Activated B cell treated with CpG ODN at 0.5 μM for 24 hours (primary cell): ENCODE measurements around the gene ST7L. TPM values are rescaled to one million over a fixed set of nuclear protein-coding genes. Genes with fewer than 3 reads are reported as not detected.

ENCODE experiments used
- ATAC-seq: fragments of 200-7000 bp; cut with Tn5 transposase; one replicate; pipeline ENCODE4 v1.10.0; 2021; ENCODE audit warnings: low read depth, mild to moderate bottlenecking, moderate library complexity
- CTCF ChIA-PET: fragments of 350-600 bp; sonication (Branson Sonifier 250); formaldehyde crosslinking; loops from one replicate; lab custom pipeline; 2021; ENCODE audit warnings: antibody characterized with exemption; lab: Charles Lee
- POLR2A ChIA-PET: fragments of 350-600 bp; sonication (Branson Sonifier 250); formaldehyde crosslinking; loops from one replicate; lab custom pipeline; 2021; ENCODE audit warnings: antibody characterized with exemption; lab: Charles Lee
- DNase-seq: peaks from one replicate; pipeline ENCODE4 v3.0.0; 2022
- H3K27ac Mint-ChIP-seq: one replicate; pipeline ENCODE4 v1.8.0; 2020; ENCODE audit warnings: mixed read lengths
- H3K27me3 Mint-ChIP-seq: one replicate; pipeline ENCODE4 v1.8.0; 2021; ENCODE audit warnings: mixed read lengths
- H3K36me3 Mint-ChIP-seq: one replicate; pipeline ENCODE4 v1.8.0; 2021; ENCODE audit warnings: low read depth, mixed read lengths
- H3K4me1 Mint-ChIP-seq: one replicate; pipeline ENCODE4 v1.8.0; 2021; ENCODE audit warnings: mixed read lengths
- H3K4me3 Mint-ChIP-seq: one replicate; pipeline ENCODE4 v1.8.0; 2020; ENCODE audit warnings: mild to moderate bottlenecking, mixed read lengths
- H3K9me3 Mint-ChIP-seq: one replicate; pipeline ENCODE4 v1.8.0; 2020; ENCODE audit warnings: mixed read lengths
- CTCF ChIP-seq: fragments of 200-600 bp; IDR thresholded peaks from one replicate; pipeline ENCODE4 v1.8.0; 2022; ENCODE audit warnings: antibody characterized with exemption, mild to moderate bottlenecking
- intact Hi-C: fragments of 100-400 bp; cut with micrococcal nuclease; formaldehyde crosslinking; loops from one replicate; pipeline ENCODE4 v1.15.1; 2024
- total RNA-seq: library from RNA; stranded (reverse); gene quantifications from 2 replicates; pipeline ENCODE4 v1.2.3, GENCODE V29; 2022

The ST7L gene
- 12.4 and 13.8 TPM in 2 replicates for total RNA-seq

GRCh38 chr1:112618721-112619517 is at the start of gene ST7L:
TSS of gene ST7L (minus strand) at chr1:112619141. CDS start at chr1:112619113, 28 bp downstream.
- H3K4me3 Mint-ChIP-seq = peak within 1 kb of the TSS; percentile 97
- no peaks in the 10 kb centered on the region for H3K27me3 Mint-ChIP-seq
- intact Hi-C loops = loop anchor here (1.0 to 10.0 kb wide), 11 partner anchors 16 to 1193 kb away; partner anchors contain the start of genes C1orf162, CTTNBP2NL, LRIG2 and PHTF1
- H3K36me3 Mint-ChIP-seq = peaks cover 37% of the 10 kb centered on the region
- ATAC-seq = peak; percentile 26
- CTCF ChIA-PET = interaction anchor here (1.5 to 2.0 kb wide), 3 partner anchors 89 to 228 kb away, joined by 3 to 7 read pairs (median 4); no protein-coding TSS in a partner anchor
- DNase-seq = peak; percentile 65
- POLR2A ChIA-PET = interaction anchor here (0.6 to 4.0 kb wide), 26 partner anchors 9 to 1892 kb away, joined by 3 to 39 read pairs (median 4); partner anchors contain the start of genes CTTNBP2NL, MOV10, PHTF1 and PPM1J
- peaks cover 46% of the 10 kb centered on the region for H3K4me1 Mint-ChIP-seq
- no peak for TF ChIP-seq CTCF
- no peaks in the 10 kb centered on the region for H3K9me3 Mint-ChIP-seq
- H3K27ac Mint-ChIP-seq = peak within 1 kb of the TSS; percentile 99

GRCh38 chr1:112666946-112667345 is 48.0 kb upstream of the ST7L start:
- ChIA-PET POLR2A (no interaction called here), CTCF (no interaction called here)
- no peaks in the 10 kb centered on the region for H3K9me3 Mint-ChIP-seq
- DNase-seq (no peak), ATAC-seq (no peak)
- no peaks in the 10 kb centered on the region for H3K27me3 Mint-ChIP-seq
- intact Hi-C loops = no loop called here
- no peak overlapping the region for H3K4me3 Mint-ChIP-seq
- H3K36me3 Mint-ChIP-seq = peaks cover 84% of the 10 kb centered on the region
- no peak overlapping the region for H3K27ac Mint-ChIP-seq
- TF ChIP-seq CTCF = no peak
- peaks cover 11% of the 10 kb centered on the region for H3K4me1 Mint-ChIP-seq

DNA sequence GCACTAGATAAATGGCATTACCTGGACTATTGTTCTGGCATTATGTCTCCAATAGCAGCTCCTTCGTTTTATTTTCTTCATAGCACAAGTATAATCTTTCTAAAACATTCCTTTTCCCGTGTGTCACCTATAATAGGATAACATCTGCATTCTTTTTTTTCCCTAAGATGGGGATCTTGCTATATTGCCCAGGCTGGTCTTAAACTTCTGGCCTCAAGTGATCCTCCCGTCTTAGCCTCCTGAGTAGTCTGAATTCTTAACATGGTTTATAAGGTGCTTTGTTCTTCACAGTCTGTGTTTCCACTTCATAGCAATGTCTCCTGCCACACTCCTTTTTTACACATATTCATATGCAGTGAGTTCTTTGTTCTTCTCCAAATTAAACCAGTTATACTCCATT is 46.9 kb upstream of the ST7L start:
- Mint-ChIP-seq H3K36me3 (peaks cover 86% of the 10 kb centered on the region), H3K4me1 (peaks cover 11% of the 10 kb centered on the region), H3K9me3 (no peaks in the 10 kb centered on the region), H3K27me3 (no peaks in the 10 kb centered on the region), H3K4me3 (no peak overlapping the region), H3K27ac (peak overlapping the region; percentile 14)
- POLR2A ChIA-PET = interaction anchor here (0.5 kb wide), 1 partner anchor 81 kb away, joined by 3 read pairs; no protein-coding TSS in a partner anchor
- no peak for ATAC-seq
- intact Hi-C loops = no loop called here
- CTCF ChIA-PET = no interaction called here
- no peak for TF ChIP-seq CTCF
- no peak for DNase-seq

DNA sequence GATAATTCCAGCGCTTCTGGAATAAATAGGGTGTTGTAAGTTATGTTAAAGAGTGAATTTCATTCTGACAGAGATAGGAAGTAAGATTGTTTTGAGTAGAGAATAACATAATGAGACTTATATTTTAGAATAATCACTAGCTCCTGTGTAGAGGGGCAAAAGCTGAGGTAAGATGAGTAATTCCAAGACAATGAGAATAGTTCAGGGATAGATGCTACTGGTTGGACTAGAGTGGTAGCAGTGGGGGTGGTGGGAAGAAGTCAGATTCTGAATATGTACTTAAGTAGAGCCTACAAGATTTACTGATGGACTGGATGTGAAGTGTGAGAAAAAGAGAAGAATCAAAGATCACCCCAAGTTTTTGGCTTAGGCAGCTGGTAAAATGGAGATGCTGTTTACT is 32.3 kb upstream of the ST7L start:
- TF ChIP-seq CTCF = no peak
- ATAC-seq (no peak), DNase-seq (no peak)
- intact Hi-C loops = loop anchor here (10.0 kb wide), 1 partner anchor 54 kb away; the partner anchor contains the start of gene RHOC
- POLR2A ChIA-PET = interaction anchor here (0.6 kb wide), 2 partner anchors 27 to 46 kb away, joined by 3 to 4 read pairs; no protein-coding TSS in a partner anchor
- Mint-ChIP-seq H3K27me3 (no peaks in the 10 kb centered on the region), H3K36me3 (peaks cover 69% of the 10 kb centered on the region), H3K4me1 (peaks cover 12% of the 10 kb centered on the region), H3K27ac (peak overlapping the region; percentile 2), H3K4me3 (no peak overlapping the region), H3K9me3 (no peaks in the 10 kb centered on the region)
- CTCF ChIA-PET = no interaction called here

- peaks cover 39% of the 10 kb centered on the region for H3K4me1 Mint-ChIP-seq
- no peaks in the 10 kb centered on the region for H3K9me3 Mint-ChIP-seq
- intact Hi-C loops = loop anchor here (2.0 kb wide), 1 partner anchor 15 kb away; no protein-coding TSS in a partner anchor
- CTCF ChIA-PET = no interaction called here
- TF ChIP-seq CTCF = no peak
- peaks cover 65% of the 10 kb centered on the region for H3K36me3 Mint-ChIP-seq
- ATAC-seq (no peak), DNase-seq (no peak)
- H3K27ac Mint-ChIP-seq = no peak overlapping the region
- H3K27me3 Mint-ChIP-seq = no peaks in the 10 kb centered on the region
- POLR2A ChIA-PET = interaction anchor here (1.7 kb wide), 1 partner anchor 27 kb away, joined by 8 read pairs; the partner anchor contains the start of genes CAPZA1 and ST7L
- H3K4me3 Mint-ChIP-seq = no peak overlapping the region
These were observed 27.3 kb upstream of the ST7L start for GRCh38 chr1:112646225-112646624.
